KMS-11 (cell line): ENCODE results near the gene PPP1R9A.
"Not testable (repeated sequence)": the region's sequence is repeated elsewhere in the genome, so short reads cannot be mapped to it uniquely, and the experiment has no call there.

Experiments used
- H2AFZ ChIP-seq: fragments of 200-600 bp; sonication (generic); 2 replicates; pipeline ENCODE4 v1.6.1; 2016; ENCODE audit warnings: antibody characterized with exemption, mixed run types, low read depth
- H3K27ac ChIP-seq: fragments of 200-600 bp; sonication (generic); 2 replicates; pipeline ENCODE4 v1.6.1; 2016; ENCODE audit warnings: mild to moderate bottlenecking, mixed run types
- H3K27me3 ChIP-seq: fragments of 200-600 bp; sonication (generic); 2 replicates; pipeline ENCODE4 v1.6.1; 2017; ENCODE audit warnings: mild to moderate bottlenecking, low read depth, mixed run types, moderate library complexity; ENCODE audit not compliant: insufficient read depth
- H3K36me3 ChIP-seq: fragments of 200-600 bp; sonication (generic); 2 replicates; pipeline ENCODE4 v1.6.1; 2017; ENCODE audit warnings: mild to moderate bottlenecking, mixed run types; ENCODE audit not compliant: insufficient read depth
- H3K4me1 ChIP-seq: fragments of 200-600 bp; sonication (generic); 2 replicates; pipeline ENCODE4 v1.6.1; 2016; ENCODE audit warnings: mild to moderate bottlenecking, low read depth, mixed run types; ENCODE audit not compliant: poor library complexity, severe bottlenecking
- H3K4me2 ChIP-seq: fragments of 200-600 bp; sonication (generic); 2 replicates; pipeline ENCODE4 v1.7.0; 2016; ENCODE audit warnings: mild to moderate bottlenecking, mixed run types
- H3K4me3 ChIP-seq: fragments of 200-600 bp; sonication (generic); IDR thresholded peaks from 2 replicates; pipeline ENCODE4 v1.6.1; 2017; ENCODE audit warnings: low read depth, low read length, mixed read lengths; ENCODE audit not compliant: insufficient read depth
- H3K79me2 ChIP-seq: fragments of 200-600 bp; sonication (generic); 2 replicates; pipeline ENCODE4 v1.6.1; 2016; ENCODE audit warnings: low read depth, mixed run types; ENCODE audit not compliant: insufficient read depth
- H3K9ac ChIP-seq: fragments of 200-600 bp; sonication (generic); 2 replicates; pipeline ENCODE4 v1.6.1; 2016; ENCODE audit warnings: mild to moderate bottlenecking, mixed run types
- H4K20me1 ChIP-seq: fragments of 200-600 bp; sonication (generic); 2 replicates; pipeline ENCODE4 v1.6.1; 2016; ENCODE audit warnings: mild to moderate bottlenecking, mixed run types; ENCODE audit not compliant: insufficient read depth
- CTCF ChIP-seq: fragments of 200-600 bp; sonication (generic); conservative IDR thresholded peaks from 2 replicates; pipeline ENCODE4 v1.6.1; 2017; ENCODE audit warnings: low read depth, mild to moderate bottlenecking, antibody characterized with exemption, low read length, moderate library complexity, mixed read lengths

PPP1R9A gene

GRCh38 chr7:94996369-94996768 lies 89.0 kb downstream of the PPP1R9A start:
- Histone ChIP-seq H3K4me1 (no peaks in the 10 kb centered on the region), H3K36me3 (no peaks in the 10 kb centered on the region), H3K9ac (no peak overlapping the region), H3K27ac (no peak overlapping the region), H2AFZ (no peak overlapping the region), H3K4me3 (no peak overlapping the region), H3K79me2 (no peaks in the 10 kb centered on the region), H3K27me3 (no peaks in the 10 kb centered on the region), H4K20me1 (no peaks in the 10 kb centered on the region), H3K4me2 (no peak overlapping the region)
- no peak for TF ChIP-seq CTCF

GRCh38 chr7:94997547-94997946 lies 90.2 kb downstream of the PPP1R9A start:
- no peaks in the 10 kb centered on the region for H3K79me2 ChIP-seq
- no peak overlapping the region for H3K4me3 ChIP-seq
- no peak overlapping the region for H3K9ac ChIP-seq
- no peaks in the 10 kb centered on the region for H4K20me1 ChIP-seq
- H3K27ac ChIP-seq, result no peak overlapping the region
- no peak overlapping the region for H2AFZ ChIP-seq
- H3K36me3 ChIP-seq, result no peaks in the 10 kb centered on the region
- H3K4me2 ChIP-seq, result no peak overlapping the region
- no peak for TF ChIP-seq CTCF
- no peaks in the 10 kb centered on the region for H3K27me3 ChIP-seq
- H3K4me1 ChIP-seq, result no peaks in the 10 kb centered on the region

- no peak overlapping the region for H3K27ac ChIP-seq
These were observed 91.1 kb downstream of the PPP1R9A start for GRCh38 chr7:94998266-94999068.

GRCh38 chr7:94999069-94999351 lies 91.6 kb downstream of the PPP1R9A start:
- no peaks in the 10 kb centered on the region for H3K4me1 ChIP-seq
- no peak overlapping the region for H2AFZ ChIP-seq
- TF ChIP-seq CTCF, result no peak
- H3K79me2 ChIP-seq, result no peaks in the 10 kb centered on the region
- H3K4me3 ChIP-seq, result no peak overlapping the region
- no peaks in the 10 kb centered on the region for H3K27me3 ChIP-seq
- no peak overlapping the region for H3K27ac ChIP-seq
- H3K4me2 ChIP-seq, result no peak overlapping the region
- no peaks in the 10 kb centered on the region for H4K20me1 ChIP-seq
- H3K36me3 ChIP-seq, result no peaks in the 10 kb centered on the region
- H3K9ac ChIP-seq, result no peak overlapping the region

More at GRCh38 chr7:94998266-94999068, 91.1 kb downstream of the PPP1R9A start:
- H2AFZ ChIP-seq, result no peak overlapping the region
- no peaks in the 10 kb centered on the region for H3K27me3 ChIP-seq
- no peaks in the 10 kb centered on the region for H3K79me2 ChIP-seq
- no peak overlapping the region for H3K4me3 ChIP-seq
- no peak for TF ChIP-seq CTCF
- no peak overlapping the region for H3K4me2 ChIP-seq
- H4K20me1 ChIP-seq, result no peaks in the 10 kb centered on the region
- no peaks in the 10 kb centered on the region for H3K36me3 ChIP-seq
- no peaks in the 10 kb centered on the region for H3K4me1 ChIP-seq
- no peak overlapping the region for H3K9ac ChIP-seq

- not testable (repeated sequence) for H3K36me3 ChIP-seq, H4K20me1 ChIP-seq, H3K27me3 ChIP-seq, H3K9ac ChIP-seq, H3K4me2 ChIP-seq, H3K4me3 ChIP-seq, H3K4me1 ChIP-seq, H3K27ac ChIP-seq, H2AFZ ChIP-seq, H3K79me2 ChIP-seq
These were observed 92.2 kb downstream of the PPP1R9A start for GRCh38 chr7:94999601-95000000.
